Transverse colon (tissue), 4 donors: Measurements from ENCODE around the gene ITIH4.

Experiments used
- CTCF ChIP-seq, 5 experiments: fragments of 200-600 bp in 3 of 5; fragments of 450-650 bp in 2 of 5; sonication (generic) in 3 of 5; IDR thresholded peaks; 1 replicate in 2 of 5; 2 replicates in 3 of 5; pipeline ENCODE4 v1.5.1; 2016 to 2017; ENCODE audit warnings: antibody characterized with exemption in 5 of 5, inconsistent platforms in 3 of 5, mild to moderate bottlenecking in 2 of 5, moderate library complexity in 1 of 5
- EP300 ChIP-seq: sonication (generic); formaldehyde crosslinking; IDR thresholded peaks from one replicate; pipeline ENCODE4 v1.6.1; 2017; ENCODE audit warnings: antibody characterized with exemption, low read depth
- POLR2A ChIP-seq: fragments of 450-650 bp; IDR thresholded peaks from one replicate; pipeline ENCODE4 v1.6.1; 2016; ENCODE audit warnings: antibody characterized with exemption, mild to moderate bottlenecking, moderate library complexity
- POLR2AphosphoS5 ChIP-seq, 3 donors: sonication (generic); formaldehyde crosslinking; IDR thresholded peaks; one replicate each; pipeline ENCODE4 v1.6.1; 2016; ENCODE audit warnings: antibody characterized with exemption in 3 of 3

- TF ChIP-seq CTCF (IDR thresholded peaks at IDR 0.05): no peak
- no peak for TF ChIP-seq POLR2AphosphoS5 (IDR thresholded peaks at IDR 0.05)
- TF ChIP-seq POLR2A: no peak
- TF ChIP-seq EP300: no peak
These were observed 2.7 kb upstream of the ITIH4 start for GRCh38 chr3:52833202-52833601.
